HepG2 (cell line): ENCODE measurements around the gene HECTD4. TPM values are rescaled to one million over a fixed set of nuclear protein-coding genes. Genes with fewer than 3 reads are reported as not detected.

Experiments
- ELF4 ChIP-seq: sonication (generic); formaldehyde crosslinking; IDR thresholded peaks from 2 replicates; pipeline ENCODE4 v1.5.0; 2020; ENCODE audit warnings: missing genetic modification reagents, mild to moderate bottlenecking, moderate library complexity, borderline replicate concordance
- EP300 ChIP-seq, 3 experiments: sonication (generic) in 1 of 3; formaldehyde crosslinking in 1 of 3; IDR thresholded peaks; 2 replicates each; pipeline versions ENCODE4 v1.5.1 to v1.6.1; 2011 to 2020; ENCODE audit warnings: low read depth in 2 of 3, low read length in 2 of 3, borderline replicate concordance in 1 of 3, improper control_type of control experiment in 1 of 3, mild to moderate bottlenecking in 1 of 3, missing genetic modification reagents in 1 of 3, moderate library complexity in 1 of 3
- ETV6 ChIP-seq: sonication (generic); formaldehyde crosslinking; conservative IDR thresholded peaks from 2 replicates; pipeline ENCODE4 v1.4.0; 2020; ENCODE audit warnings: missing genetic modification reagents
- HOXA7 ChIP-seq: sonication (generic); formaldehyde crosslinking; IDR thresholded peaks from 2 replicates; pipeline ENCODE4 v1.8.1; 2022; ENCODE audit warnings: mild to moderate bottlenecking, missing genetic modification reagents, moderate library complexity
- MEIS2 ChIP-seq: sonication (generic); formaldehyde crosslinking; IDR thresholded peaks from 2 replicates; pipeline ENCODE4 v1.9.0; 2021; ENCODE audit warnings: mild to moderate bottlenecking, missing genetic modification reagents
- REXO4 ChIP-seq: sonication (generic); formaldehyde crosslinking; IDR thresholded peaks from 2 replicates; pipeline ENCODE4 v1.8.0; 2022; ENCODE audit warnings: missing genetic modification reagents, mild to moderate bottlenecking, borderline replicate concordance
- SMARCC2 ChIP-seq: fragments of 450-650 bp; IDR thresholded peaks from 2 replicates; pipeline ENCODE4 v1.6.1; 2017; ENCODE audit warnings: antibody characterized with exemption, mild to moderate bottlenecking
- STAT5B ChIP-seq: sonication (generic); formaldehyde crosslinking; IDR thresholded peaks from 2 replicates; pipeline ENCODE4 v1.4.0; 2020; ENCODE audit warnings: missing genetic modification reagents
- ZC3H13 ChIP-seq: sonication (generic); formaldehyde crosslinking; IDR thresholded peaks from 2 replicates; pipeline ENCODE4 v1.8.1; 2023; ENCODE audit warnings: mild to moderate bottlenecking, missing genetic modification reagents, moderate library complexity
- ZNF713 ChIP-seq: sonication (generic); formaldehyde crosslinking; IDR thresholded peaks from 2 replicates; pipeline ENCODE4 v1.4.0; 2020; ENCODE audit warnings: mild to moderate bottlenecking, missing genetic modification reagents
- ZNF724P ChIP-seq: sonication (generic); formaldehyde crosslinking; IDR thresholded peaks from 2 replicates; pipeline ENCODE4 v1.8.0; 2022; ENCODE audit warnings: missing genetic modification reagents, borderline replicate concordance
- ZNF747 ChIP-seq: sonication (generic); formaldehyde crosslinking; IDR thresholded peaks from 2 replicates; pipeline ENCODE4 v1.8.1; 2023; ENCODE audit warnings: missing genetic modification reagents, mild to moderate bottlenecking, borderline replicate concordance
- polyA plus RNA-seq, 8 experiments: library from polyadenylated mRNA; depleted of rRNA in 3 of 8; stranded (reverse) in 7 of 8; unstranded in 1 of 8; fragments of >200 nt; fragmentation: Illumina TruSeq in 4 of 8; extraction: Trizol in 4 of 8; gene quantifications; 2 replicates each; pipeline versions ENCODE4 v1.2.1 to v1.2.3, GENCODE V29; 2011 to 2016; ENCODE audit warnings: low read depth in 4 of 8, missing spikeins in 1 of 8, mixed read lengths in 1 of 8; ENCODE audit not compliant: insufficient read depth in 1 of 8
- total RNA-seq, 5 experiments: library from RNA; depleted of rRNA; stranded (reverse); fragments of >200 nt; fragmentation: Illumina TruSeq; extraction: Trizol; gene quantifications; 2 replicates each; pipeline ENCODE4 v1.2.3, GENCODE V29; 2016; ENCODE audit warnings: low read depth in 1 of 5
- TF ChIP-seq, protein P1 (sequence below): sonication (generic); formaldehyde crosslinking; IDR thresholded peaks from 2 replicates; pipeline ENCODE4 v1.5.0; 2020; ENCODE audit warnings: mild to moderate bottlenecking, missing genetic modification reagents
- TF ChIP-seq, protein P2 (sequence below): IDR thresholded peaks from 2 replicates; pipeline ENCODE4 v1.6.1; 2018; ENCODE audit warnings: missing genetic modification reagents, mild to moderate bottlenecking, missing compliant biosample characterization
- TF ChIP-seq, protein P3 (sequence below): fragments of 450-650 bp; IDR thresholded peaks from 2 replicates; pipeline ENCODE4 v1.6.1; 2017; ENCODE audit warnings: mild to moderate bottlenecking
- TF ChIP-seq, protein P4 (sequence below), 2 experiments: sonication (generic) in 1 of 2; formaldehyde crosslinking in 1 of 2; IDR thresholded peaks; 2 replicates each; pipeline versions ENCODE4 v1.4.0 to v1.6.1; 2016 to 2020; ENCODE audit warnings: borderline replicate concordance in 1 of 2, low read depth in 1 of 2, mild to moderate bottlenecking in 1 of 2, missing genetic modification reagents in 1 of 2

Gene HECTD4
- total and polyA plus RNA-seq, 2 of the 13 experiments (the other 11 are each of a cell fraction or from before 2014, with no cell fraction given): 9.0 to 11.4 TPM

DNA sequence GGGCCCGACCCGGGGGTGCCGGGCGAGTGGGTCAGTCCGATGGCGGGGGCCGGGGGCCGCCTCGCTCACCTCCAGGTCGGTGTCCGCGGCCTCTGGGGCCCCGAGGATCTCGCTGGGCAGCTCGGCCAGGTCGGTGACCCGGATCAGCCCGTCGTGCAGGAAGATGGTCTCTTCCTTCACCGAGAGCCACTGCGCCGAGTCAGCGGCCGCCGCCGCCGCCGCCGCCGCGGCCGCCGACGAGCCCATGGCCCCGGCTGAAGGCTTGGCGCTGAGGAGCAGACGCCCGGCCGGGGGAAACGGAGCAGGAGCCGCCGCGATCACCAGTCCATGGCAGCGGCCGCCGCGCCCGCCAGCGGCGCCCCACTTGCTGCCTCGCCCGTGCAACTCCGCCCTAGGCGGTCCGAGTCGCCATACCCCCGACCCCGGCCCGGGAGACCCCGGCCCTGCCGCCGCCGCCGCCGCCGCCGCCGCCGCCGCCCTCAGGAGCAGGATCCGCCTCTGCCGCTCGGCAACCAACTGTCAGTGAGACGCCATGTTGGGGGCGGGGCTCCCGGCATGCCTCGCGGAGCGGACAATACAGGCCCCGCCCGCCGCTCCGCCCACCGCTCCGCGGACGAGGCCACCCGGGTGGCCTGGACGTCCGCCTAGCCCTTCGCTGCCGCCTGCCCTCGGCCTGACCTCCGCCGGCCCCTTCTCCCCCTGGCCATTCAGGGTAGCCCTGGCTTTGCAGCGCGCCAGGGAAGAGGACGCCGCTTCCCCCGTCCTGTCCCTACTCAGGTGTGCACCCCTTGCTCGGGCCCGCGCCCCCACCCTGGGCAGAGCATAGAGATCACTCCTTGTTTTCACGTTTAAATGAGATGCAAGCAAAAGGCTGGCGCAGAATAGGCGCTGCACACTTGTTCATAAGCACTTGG lies at the start of gene HECTD4 (continued):
- no peak for TF ChIP-seq ZNF724P (CRISPR knock-in tag)
- TF ChIP-seq, protein P1, sequence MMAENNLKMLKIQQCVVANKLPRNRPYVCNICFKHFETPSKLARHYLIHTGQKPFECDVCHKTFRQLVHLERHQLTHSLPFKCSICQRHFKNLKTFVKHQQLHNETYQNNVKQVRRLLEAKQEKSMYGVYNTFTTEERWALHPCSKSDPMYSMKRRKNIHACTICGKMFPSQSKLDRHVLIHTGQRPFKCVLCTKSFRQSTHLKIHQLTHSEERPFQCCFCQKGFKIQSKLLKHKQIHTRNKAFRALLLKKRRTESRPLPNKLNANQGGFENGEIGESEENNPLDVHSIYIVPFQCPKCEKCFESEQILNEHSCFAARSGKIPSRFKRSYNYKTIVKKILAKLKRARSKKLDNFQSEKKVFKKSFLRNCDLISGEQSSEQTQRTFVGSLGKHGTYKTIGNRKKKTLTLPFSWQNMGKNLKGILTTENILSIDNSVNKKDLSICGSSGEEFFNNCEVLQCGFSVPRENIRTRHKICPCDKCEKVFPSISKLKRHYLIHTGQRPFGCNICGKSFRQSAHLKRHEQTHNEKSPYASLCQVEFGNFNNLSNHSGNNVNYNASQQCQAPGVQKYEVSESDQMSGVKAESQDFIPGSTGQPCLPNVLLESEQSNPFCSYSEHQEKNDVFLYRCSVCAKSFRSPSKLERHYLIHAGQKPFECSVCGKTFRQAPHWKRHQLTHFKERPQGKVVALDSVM (CRISPR knock-in tag): 0 out of 2 replicates have a peak, but pooled peaks have one; percentile 16
- no peak for TF ChIP-seq ZNF713 (CRISPR knock-in tag)
- peak; percentile 45; the same call in 1 of the 2 replicates for TF ChIP-seq ELF4
- TF ChIP-seq REXO4 (CRISPR knock-in tag): no peak
- no peak for TF ChIP-seq STAT5B (CRISPR knock-in tag)
- TF ChIP-seq HOXA7 (CRISPR knock-in tag): no peak
- no peak for TF ChIP-seq SMARCC2
- peak; percentile 93 for TF ChIP-seq ZNF747 (CRISPR knock-in tag)
- no peak for TF ChIP-seq ETV6 (CRISPR knock-in tag)
- TF ChIP-seq EP300 (IDR thresholded peaks at IDR 0.05; ENCODE audit: low read depth in 2 of 2, low read length in 2 of 2): no peak
- TF ChIP-seq EP300 (CRISPR knock-in tag; IDR thresholded peaks at IDR 0.05; ENCODE audit: borderline replicate concordance): no peak
- TF ChIP-seq, protein P2, sequence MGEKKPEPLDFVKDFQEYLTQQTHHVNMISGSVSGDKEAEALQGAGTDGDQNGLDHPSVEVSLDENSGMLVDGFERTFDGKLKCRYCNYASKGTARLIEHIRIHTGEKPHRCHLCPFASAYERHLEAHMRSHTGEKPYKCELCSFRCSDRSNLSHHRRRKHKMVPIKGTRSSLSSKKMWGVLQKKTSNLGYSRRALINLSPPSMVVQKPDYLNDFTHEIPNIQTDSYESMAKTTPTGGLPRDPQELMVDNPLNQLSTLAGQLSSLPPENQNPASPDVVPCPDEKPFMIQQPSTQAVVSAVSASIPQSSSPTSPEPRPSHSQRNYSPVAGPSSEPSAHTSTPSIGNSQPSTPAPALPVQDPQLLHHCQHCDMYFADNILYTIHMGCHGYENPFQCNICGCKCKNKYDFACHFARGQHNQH (CRISPR knock-in tag): peak; percentile 52
- TF ChIP-seq, protein P3, sequence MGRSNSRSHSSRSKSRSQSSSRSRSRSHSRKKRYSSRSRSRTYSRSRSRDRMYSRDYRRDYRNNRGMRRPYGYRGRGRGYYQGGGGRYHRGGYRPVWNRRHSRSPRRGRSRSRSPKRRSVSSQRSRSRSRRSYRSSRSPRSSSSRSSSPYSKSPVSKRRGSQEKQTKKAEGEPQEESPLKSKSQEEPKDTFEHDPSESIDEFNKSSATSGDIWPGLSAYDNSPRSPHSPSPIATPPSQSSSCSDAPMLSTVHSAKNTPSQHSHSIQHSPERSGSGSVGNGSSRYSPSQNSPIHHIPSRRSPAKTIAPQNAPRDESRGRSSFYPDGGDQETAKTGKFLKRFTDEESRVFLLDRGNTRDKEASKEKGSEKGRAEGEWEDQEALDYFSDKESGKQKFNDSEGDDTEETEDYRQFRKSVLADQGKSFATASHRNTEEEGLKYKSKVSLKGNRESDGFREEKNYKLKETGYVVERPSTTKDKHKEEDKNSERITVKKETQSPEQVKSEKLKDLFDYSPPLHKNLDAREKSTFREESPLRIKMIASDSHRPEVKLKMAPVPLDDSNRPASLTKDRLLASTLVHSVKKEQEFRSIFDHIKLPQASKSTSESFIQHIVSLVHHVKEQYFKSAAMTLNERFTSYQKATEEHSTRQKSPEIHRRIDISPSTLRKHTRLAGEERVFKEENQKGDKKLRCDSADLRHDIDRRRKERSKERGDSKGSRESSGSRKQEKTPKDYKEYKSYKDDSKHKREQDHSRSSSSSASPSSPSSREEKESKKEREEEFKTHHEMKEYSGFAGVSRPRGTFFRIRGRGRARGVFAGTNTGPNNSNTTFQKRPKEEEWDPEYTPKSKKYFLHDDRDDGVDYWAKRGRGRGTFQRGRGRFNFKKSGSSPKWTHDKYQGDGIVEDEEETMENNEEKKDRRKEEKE: no peak
- TF ChIP-seq, protein P4, sequence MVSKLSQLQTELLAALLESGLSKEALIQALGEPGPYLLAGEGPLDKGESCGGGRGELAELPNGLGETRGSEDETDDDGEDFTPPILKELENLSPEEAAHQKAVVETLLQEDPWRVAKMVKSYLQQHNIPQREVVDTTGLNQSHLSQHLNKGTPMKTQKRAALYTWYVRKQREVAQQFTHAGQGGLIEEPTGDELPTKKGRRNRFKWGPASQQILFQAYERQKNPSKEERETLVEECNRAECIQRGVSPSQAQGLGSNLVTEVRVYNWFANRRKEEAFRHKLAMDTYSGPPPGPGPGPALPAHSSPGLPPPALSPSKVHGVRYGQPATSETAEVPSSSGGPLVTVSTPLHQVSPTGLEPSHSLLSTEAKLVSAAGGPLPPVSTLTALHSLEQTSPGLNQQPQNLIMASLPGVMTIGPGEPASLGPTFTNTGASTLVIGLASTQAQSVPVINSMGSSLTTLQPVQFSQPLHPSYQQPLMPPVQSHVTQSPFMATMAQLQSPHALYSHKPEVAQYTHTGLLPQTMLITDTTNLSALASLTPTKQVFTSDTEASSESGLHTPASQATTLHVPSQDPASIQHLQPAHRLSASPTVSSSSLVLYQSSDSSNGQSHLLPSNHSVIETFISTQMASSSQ (IDR thresholded peaks at IDR 0.05; ENCODE audit: low read depth): no peak
- TF ChIP-seq, protein P4 (CRISPR knock-in tag; IDR thresholded peaks at IDR 0.05; ENCODE audit: borderline replicate concordance): no peak
- TF ChIP-seq ZC3H13 (CRISPR knock-in tag): 0 out of 2 replicates have a peak, but pooled peaks have one; percentile 62
- 0 out of 2 replicates have a peak, but pooled peaks have one; percentile 53 for TF ChIP-seq MEIS2 (CRISPR knock-in tag)
